ENCODE data around the gene FAM171A2. TPM values are rescaled to one million over a fixed set of nuclear protein-coding genes. Genes with fewer than 3 reads are reported as not detected.
"Not testable (repeated sequence)": the region's sequence is repeated elsewhere in the genome, so short reads cannot be mapped to it uniquely, and the experiment has no call there.

The FAM171A2 gene
- polyA plus RNA-seq, 1 donor (not counting 4 experiments of a cell fraction or from before 2014, with no cell fraction given) = 0.35 TPM

DNA sequence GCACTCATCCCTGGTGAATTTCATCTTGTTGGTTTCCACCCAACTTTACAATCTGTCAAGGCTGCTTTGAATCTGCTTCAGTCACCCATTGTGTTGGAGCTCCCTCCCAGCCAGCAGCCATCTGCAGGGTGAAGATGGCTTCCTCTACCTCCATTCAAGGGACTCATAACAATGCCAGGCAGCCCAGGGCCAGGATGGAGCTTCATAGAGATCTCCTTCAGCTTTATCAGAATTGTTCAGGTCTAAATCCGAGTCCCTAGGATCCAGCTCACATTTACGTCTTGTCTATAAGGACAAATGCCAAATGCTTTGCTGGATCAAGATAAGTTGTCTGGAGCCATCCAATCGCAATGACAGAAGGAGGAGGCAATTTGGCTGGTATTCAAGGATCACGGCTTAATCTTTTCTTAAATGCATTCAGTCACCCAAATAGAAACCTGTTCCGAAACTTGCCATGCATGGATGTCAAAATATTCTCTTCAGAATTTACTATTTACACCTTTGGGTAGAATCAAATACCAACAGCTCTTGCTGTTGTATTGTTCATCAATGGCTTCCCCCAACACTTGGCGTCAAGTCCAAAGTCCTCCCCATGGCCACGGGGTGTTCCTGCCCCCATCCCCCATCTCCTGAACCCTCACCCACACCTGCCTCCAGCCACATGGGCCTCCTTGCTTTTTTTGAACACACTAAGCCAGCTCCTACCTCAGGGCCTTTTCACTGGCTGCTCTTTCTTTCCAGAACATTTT is 3.8 kb upstream of the FAM171A2 start:
- H3K9me3 ChIP-seq (ENCODE audit: control insufficient read depth, low read depth, low read length) = no peaks in the 10 kb centered on the region
- H3K79me2 ChIP-seq (ENCODE audit: control insufficient read depth, insufficient read depth, low read length) = no peaks in the 10 kb centered on the region
- H3K4me1 ChIP-seq (ENCODE audit: control insufficient read depth, extremely low read depth, insufficient read depth, low read length) = no peaks in the 10 kb centered on the region
- H4K20me1 ChIP-seq (ENCODE audit: control insufficient read depth, extremely low read depth, insufficient read depth, low read length) = no peaks in the 10 kb centered on the region
- H3K27me3 ChIP-seq (ENCODE audit: control insufficient read depth, extremely low read depth, insufficient read depth, low read length) = peaks cover 24% of the 10 kb centered on the region
- FAIRE-seq = no peak
- H3K4me3 ChIP-seq (ENCODE audit: control insufficient read depth in 2 of 3, extremely low read depth in 1 of 3, insufficient read depth in 2 of 3, low read depth in 1 of 3, low read length in 3 of 3) = no peak overlapping the region
- H3K36me3 ChIP-seq (ENCODE audit: control insufficient read depth in 2 of 2, extremely low read depth in 1 of 2, insufficient read depth in 2 of 2, low read length in 2 of 2) = no peaks in the 10 kb centered on the region
- no peak for DNase-seq (ENCODE audit: low read depth, low spot score)
- no peak overlapping the region for H3K27ac ChIP-seq (ENCODE audit: control insufficient read depth, insufficient read depth, low read length)
- no peak overlapping the region for H3K4me2 ChIP-seq (ENCODE audit: control insufficient read depth, extremely low read depth, insufficient read depth, low read depth, low read length)
- TF ChIP-seq EZH2 (IDR thresholded peaks at IDR 0.05; ENCODE audit: low read length) = no peak
- TF ChIP-seq, protein P1, sequence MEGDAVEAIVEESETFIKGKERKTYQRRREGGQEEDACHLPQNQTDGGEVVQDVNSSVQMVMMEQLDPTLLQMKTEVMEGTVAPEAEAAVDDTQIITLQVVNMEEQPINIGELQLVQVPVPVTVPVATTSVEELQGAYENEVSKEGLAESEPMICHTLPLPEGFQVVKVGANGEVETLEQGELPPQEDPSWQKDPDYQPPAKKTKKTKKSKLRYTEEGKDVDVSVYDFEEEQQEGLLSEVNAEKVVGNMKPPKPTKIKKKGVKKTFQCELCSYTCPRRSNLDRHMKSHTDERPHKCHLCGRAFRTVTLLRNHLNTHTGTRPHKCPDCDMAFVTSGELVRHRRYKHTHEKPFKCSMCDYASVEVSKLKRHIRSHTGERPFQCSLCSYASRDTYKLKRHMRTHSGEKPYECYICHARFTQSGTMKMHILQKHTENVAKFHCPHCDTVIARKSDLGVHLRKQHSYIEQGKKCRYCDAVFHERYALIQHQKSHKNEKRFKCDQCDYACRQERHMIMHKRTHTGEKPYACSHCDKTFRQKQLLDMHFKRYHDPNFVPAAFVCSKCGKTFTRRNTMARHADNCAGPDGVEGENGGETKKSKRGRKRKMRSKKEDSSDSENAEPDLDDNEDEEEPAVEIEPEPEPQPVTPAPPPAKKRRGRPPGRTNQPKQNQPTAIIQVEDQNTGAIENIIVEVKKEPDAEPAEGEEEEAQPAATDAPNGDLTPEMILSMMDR (optimal IDR thresholded peaks at IDR 0.05 in 1 of 3, IDR thresholded peaks at IDR 0.05 in 1 of 3, conservative IDR thresholded peaks at IDR 0.05 in 1 of 3; ENCODE audit: extremely low read depth in 1 of 3, insufficient read depth in 2 of 3, low read length in 3 of 3) = no peak
- dilution Hi-C loops (cut with MboI; ENCODE audit: extremely low pct_ligation_motif_present, low sequenced_read_pairs) = no loop called here
- H3K9ac ChIP-seq (ENCODE audit: control insufficient read depth, extremely low read depth, insufficient read depth, low read length) = no peak overlapping the region
- no peak overlapping the region for H2AFZ ChIP-seq (ENCODE audit: control insufficient read depth, low read length)
- H3K9me1 ChIP-seq (ENCODE audit: control insufficient read depth, extremely low read depth, insufficient read depth, low read length) = no peaks in the 10 kb centered on the region

DNA sequence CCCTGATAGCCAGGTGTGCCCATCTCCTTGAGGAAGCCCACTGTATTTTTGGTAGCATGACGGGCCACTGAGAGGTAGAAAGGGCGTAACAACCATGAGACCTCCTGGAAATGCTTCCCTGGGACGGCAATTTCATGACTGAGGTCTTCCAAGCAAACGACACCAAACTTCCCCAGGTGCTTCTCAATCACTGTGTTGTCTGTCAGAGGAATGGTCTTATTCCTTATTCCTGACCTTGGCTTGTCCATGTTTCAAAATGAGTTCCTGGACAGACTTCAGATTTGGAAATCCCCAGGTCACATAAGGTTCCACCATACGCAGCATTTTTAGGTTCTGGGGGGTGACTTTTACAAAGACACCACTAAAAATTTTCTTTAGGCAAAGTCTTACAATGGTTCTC is 1.4 kb upstream of the FAM171A2 start:
- H2AFZ ChIP-seq (ENCODE audit: control insufficient read depth, low read length); H3K9me3 ChIP-seq (ENCODE audit: control insufficient read depth, low read depth, low read length); H3K27ac ChIP-seq (ENCODE audit: control insufficient read depth, insufficient read depth, low read length); H4K20me1 ChIP-seq (ENCODE audit: control insufficient read depth, extremely low read depth, insufficient read depth, low read length); H3K9me1 ChIP-seq (ENCODE audit: control insufficient read depth, extremely low read depth, insufficient read depth, low read length); H3K4me1 ChIP-seq (ENCODE audit: control insufficient read depth, extremely low read depth, insufficient read depth, low read length); H3K4me3 ChIP-seq (ENCODE audit: control insufficient read depth in 2 of 3, extremely low read depth in 1 of 3, insufficient read depth in 2 of 3, low read depth in 1 of 3, low read length in 3 of 3); H3K36me3 ChIP-seq (ENCODE audit: control insufficient read depth in 2 of 2, extremely low read depth in 1 of 2, insufficient read depth in 2 of 2, low read length in 2 of 2); H3K4me2 ChIP-seq (ENCODE audit: control insufficient read depth, extremely low read depth, insufficient read depth, low read depth, low read length); DNase-seq (ENCODE audit: low read depth, low spot score); dilution Hi-C loops (cut with MboI; ENCODE audit: extremely low pct_ligation_motif_present, low sequenced_read_pairs); H3K79me2 ChIP-seq (ENCODE audit: control insufficient read depth, insufficient read depth, low read length); H3K9ac ChIP-seq (ENCODE audit: control insufficient read depth, extremely low read depth, insufficient read depth, low read length); FAIRE-seq: not testable (repeated sequence)
- peaks cover 27% of the 10 kb centered on the region for H3K27me3 ChIP-seq (ENCODE audit: control insufficient read depth, extremely low read depth, insufficient read depth, low read length)

All from keratinocyte (primary cell).